Measurements from ENCODE around the gene SUSD1.

DNA sequence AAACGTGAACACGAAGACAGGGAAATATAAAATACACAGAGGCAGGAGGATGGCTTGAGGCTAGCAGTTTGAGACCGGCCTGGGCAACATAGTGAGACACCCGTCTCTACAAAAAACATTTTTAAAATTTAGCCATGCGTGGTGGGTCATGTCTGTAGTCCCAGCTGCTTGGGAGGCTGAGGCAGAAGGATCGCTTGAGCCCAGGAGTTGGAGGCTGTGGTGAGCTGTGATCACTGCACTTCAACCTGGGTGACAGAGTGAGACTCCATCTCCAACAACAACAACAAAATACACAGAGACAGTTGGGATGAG is 55.1 kb downstream of the SUSD1 start:
- no peak for TF ChIP-seq MZF1 (CRISPR knock-in tag; IDR thresholded peaks at IDR 0.05; ENCODE audit: borderline replicate concordance)
- TF ChIP-seq, protein P1, sequence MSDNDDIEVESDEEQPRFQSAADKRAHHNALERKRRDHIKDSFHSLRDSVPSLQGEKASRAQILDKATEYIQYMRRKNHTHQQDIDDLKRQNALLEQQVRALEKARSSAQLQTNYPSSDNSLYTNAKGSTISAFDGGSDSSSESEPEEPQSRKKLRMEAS (IDR thresholded peaks at IDR 0.05), result no peak
- TF ChIP-seq RAD51 (IDR thresholded peaks at IDR 0.05; ENCODE audit: borderline replicate concordance), result no peak
- TF ChIP-seq SMC3 (IDR thresholded peaks at IDR 0.05; ENCODE audit: low read length), result no peak
- TF ChIP-seq ELF4 (CRISPR knock-in tag; IDR thresholded peaks at IDR 0.05; ENCODE audit: borderline replicate concordance), result no peak
- TF ChIP-seq NFRKB (IDR thresholded peaks at IDR 0.05), result no peak
- TF ChIP-seq TCF7L2 (IDR thresholded peaks at IDR 0.05; ENCODE audit: low read depth, low read length), result no peak
- TF ChIP-seq, protein P2, sequence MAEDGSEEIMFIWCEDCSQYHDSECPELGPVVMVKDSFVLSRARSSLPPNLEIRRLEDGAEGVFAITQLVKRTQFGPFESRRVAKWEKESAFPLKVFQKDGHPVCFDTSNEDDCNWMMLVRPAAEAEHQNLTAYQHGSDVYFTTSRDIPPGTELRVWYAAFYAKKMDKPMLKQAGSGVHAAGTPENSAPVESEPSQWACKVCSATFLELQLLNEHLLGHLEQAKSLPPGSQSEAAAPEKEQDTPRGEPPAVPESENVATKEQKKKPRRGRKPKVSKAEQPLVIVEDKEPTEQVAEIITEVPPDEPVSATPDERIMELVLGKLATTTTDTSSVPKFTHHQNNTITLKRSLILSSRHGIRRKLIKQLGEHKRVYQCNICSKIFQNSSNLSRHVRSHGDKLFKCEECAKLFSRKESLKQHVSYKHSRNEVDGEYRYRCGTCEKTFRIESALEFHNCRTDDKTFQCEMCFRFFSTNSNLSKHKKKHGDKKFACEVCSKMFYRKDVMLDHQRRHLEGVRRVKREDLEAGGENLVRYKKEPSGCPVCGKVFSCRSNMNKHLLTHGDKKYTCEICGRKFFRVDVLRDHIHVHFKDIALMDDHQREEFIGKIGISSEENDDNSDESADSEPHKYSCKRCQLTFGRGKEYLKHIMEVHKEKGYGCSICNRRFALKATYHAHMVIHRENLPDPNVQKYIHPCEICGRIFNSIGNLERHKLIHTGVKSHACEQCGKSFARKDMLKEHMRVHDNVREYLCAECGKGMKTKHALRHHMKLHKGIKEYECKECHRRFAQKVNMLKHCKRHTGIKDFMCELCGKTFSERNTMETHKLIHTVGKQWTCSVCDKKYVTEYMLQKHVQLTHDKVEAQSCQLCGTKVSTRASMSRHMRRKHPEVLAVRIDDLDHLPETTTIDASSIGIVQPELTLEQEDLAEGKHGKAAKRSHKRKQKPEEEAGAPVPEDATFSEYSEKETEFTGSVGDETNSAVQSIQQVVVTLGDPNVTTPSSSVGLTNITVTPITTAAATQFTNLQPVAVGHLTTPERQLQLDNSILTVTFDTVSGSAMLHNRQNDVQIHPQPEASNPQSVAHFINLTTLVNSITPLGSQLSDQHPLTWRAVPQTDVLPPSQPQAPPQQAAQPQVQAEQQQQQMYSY (CRISPR knock-in tag; IDR thresholded peaks at IDR 0.05), result no peak
- TF ChIP-seq, protein P3, sequence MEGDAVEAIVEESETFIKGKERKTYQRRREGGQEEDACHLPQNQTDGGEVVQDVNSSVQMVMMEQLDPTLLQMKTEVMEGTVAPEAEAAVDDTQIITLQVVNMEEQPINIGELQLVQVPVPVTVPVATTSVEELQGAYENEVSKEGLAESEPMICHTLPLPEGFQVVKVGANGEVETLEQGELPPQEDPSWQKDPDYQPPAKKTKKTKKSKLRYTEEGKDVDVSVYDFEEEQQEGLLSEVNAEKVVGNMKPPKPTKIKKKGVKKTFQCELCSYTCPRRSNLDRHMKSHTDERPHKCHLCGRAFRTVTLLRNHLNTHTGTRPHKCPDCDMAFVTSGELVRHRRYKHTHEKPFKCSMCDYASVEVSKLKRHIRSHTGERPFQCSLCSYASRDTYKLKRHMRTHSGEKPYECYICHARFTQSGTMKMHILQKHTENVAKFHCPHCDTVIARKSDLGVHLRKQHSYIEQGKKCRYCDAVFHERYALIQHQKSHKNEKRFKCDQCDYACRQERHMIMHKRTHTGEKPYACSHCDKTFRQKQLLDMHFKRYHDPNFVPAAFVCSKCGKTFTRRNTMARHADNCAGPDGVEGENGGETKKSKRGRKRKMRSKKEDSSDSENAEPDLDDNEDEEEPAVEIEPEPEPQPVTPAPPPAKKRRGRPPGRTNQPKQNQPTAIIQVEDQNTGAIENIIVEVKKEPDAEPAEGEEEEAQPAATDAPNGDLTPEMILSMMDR (CRISPR knock-in tag; IDR thresholded peaks at IDR 0.05), result no peak
- TF ChIP-seq ZSCAN21 (CRISPR knock-in tag; IDR thresholded peaks at IDR 0.05; ENCODE audit: borderline replicate concordance), result no peak

Measured in HepG2 (cell line).